HG02678 (cell line): ENCODE measurements around the gene PTH1R.
A peak's percentile ranks its signal among the peaks of the same experiment; 100 is the strongest.

Source experiments
- ATAC-seq: cut with Tn5 transposase; IDR thresholded peaks from one replicate; pipeline ENCODE4 v1.9.1; 2021; ENCODE audit warnings: mild to moderate bottlenecking, moderate library complexity; ENCODE audit not compliant: unreplicated experiment

PTH1R gene

DNA sequence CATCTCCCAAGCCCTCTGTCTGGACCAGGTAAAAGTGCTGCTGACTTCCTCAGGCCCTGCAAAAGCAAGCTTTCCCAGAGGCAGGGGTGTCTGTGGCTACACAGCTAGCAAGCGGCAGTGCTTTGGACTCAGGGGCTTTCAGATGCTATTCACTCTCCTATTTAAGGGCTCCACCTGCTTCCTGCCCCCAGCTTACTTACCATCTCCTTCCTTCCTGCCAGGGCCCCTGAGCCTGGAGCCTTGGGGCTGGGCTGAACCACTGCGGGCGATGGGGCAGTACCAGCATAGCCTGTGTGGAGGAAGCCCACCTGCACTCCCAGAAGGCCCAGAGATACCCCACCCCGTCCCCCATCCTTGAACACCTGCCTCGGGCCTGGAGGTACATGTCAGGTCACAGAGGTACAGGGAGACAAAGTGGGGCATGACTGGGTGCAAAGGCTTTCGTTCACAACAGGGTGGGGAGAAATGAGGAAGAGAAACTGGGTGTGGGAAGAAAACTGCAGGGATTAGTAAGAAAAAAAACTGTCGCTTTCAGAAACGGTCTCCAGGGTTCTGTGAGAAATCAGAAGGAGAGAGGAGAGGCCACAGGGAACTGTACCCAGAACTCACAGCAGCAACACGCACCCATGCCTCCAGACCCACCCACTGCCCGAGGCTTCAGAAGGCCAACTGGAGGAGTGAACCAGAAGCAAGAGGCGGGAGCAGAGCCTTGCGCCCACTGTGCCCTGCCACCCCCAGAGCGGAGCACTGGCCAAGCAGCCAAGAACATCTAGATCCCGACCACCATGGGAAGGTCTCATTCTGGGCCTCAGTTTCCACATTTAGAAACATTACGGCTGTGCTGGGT lies 49.6 kb downstream of the PTH1R start:
- ATAC-seq, result peak; percentile 60

DNA sequence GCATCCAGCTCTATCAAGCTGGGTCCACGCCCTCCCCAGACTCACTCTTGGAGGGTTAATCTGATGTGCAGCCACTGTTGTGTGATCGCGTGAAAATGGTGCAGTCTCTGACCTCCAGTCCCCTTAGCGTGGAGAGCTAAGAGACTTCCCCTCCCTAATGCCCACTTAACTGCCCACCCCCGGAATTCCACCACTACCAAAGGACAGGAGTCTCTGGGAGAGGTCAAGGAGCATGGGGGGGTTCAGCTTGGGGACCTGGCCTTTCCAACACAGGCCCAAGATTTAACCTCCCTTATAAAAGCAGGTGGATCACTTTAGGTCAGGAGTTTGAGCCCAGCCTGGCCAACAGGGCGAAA lies 50.2 kb downstream of the PTH1R start:
- ATAC-seq, result no peak

DNA sequence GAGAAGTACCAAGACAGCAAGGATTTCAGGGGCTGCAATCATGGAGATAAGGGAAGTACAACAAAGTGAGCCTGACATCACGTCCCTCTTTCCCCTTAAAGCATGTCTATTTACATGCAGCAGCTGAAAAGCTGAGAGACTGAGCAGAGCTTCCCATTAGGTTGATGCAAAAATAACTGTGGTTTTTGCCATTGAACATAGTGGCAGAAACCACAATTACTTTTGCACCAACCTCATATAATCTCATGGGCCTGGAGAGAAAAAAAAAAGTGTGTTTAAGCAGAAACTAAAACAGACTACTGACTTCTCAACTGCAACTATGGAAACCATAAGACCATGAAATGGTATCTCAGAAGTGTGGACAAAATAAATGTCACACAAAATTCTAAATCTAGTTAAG lies 50.8 kb downstream of the PTH1R start:
- ATAC-seq, result no peak

DNA sequence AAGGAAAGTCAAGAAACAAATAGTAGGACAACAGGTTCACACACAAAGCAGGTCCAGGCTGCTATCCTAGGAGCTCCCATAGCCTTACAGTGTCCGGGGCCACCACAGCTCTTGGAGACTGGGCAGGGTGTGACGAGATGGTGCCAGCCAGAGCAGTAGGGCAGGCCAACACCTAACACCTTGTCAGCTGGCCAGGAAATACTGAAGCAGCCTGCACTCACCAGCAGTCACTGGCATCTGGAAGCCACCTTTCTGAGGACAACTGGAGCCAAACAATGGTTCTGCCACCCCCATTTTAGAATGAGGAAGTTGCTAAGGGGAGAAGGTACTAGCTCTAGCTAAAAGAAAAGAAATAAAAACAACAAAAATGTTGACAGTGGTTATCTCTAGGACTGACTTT lies 51.8 kb downstream of the PTH1R start:
- no peak for ATAC-seq

DNA sequence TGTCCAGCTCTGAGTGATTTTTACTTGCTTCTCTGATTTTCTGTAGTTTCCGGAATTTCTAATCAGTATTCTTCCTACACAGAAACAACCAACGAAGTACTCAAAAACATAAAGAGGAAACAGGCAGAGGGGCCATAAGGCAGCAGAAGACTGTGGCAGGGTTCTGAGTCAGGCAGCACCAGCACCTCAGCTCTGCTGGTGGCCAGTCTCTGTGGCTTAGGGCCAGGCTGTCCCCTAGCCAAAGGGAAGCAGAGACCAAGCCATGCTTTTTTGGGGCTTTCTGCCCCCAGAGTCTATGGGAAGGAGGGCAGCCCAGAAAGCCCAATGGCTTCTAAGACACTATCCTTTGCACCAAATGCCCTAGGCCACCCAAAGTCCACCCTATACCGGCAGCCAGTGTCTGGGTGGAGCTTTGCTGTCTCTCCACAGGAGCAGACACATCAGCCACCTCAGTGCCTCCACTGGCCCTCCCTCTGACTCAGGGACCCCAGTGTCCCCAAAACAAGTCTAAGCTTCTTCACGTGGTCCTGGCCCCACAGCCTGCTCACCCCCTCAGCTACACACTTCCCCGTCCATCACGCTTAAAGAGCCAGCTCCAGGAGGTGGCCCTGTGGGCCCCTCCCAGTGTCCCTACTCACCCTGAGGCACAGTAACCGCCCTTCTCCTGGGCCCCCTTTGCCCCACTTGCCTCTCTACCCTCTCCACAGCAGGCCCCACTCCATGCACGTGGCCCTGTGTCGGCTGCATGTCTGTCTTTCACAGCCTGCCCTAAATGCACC lies 52.8 kb downstream of the PTH1R start:
- no peak for ATAC-seq

DNA sequence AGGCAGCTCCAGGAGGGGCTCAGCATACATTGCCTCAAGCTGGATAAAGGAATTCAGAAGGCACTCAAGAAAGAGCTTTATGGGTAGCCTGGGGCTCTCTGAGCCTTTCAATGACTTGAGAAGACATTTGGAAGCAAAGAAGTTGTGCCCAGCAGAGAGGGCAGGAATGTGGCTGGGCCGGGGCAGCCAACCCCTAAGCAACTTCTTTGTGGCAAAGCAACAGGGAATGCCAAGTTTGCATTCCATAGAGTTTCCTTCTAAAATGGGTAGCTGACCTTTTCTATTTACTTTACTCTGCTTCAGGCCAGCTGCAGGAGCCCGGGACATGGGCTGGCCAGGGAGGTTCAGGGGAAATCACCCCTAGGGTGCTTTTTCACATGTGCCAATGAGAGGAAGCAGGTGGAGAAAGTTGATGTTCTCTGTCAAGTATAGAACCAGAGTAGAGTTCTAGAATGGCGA lies 53.5 kb downstream of the PTH1R start:
- no peak for ATAC-seq

DNA sequence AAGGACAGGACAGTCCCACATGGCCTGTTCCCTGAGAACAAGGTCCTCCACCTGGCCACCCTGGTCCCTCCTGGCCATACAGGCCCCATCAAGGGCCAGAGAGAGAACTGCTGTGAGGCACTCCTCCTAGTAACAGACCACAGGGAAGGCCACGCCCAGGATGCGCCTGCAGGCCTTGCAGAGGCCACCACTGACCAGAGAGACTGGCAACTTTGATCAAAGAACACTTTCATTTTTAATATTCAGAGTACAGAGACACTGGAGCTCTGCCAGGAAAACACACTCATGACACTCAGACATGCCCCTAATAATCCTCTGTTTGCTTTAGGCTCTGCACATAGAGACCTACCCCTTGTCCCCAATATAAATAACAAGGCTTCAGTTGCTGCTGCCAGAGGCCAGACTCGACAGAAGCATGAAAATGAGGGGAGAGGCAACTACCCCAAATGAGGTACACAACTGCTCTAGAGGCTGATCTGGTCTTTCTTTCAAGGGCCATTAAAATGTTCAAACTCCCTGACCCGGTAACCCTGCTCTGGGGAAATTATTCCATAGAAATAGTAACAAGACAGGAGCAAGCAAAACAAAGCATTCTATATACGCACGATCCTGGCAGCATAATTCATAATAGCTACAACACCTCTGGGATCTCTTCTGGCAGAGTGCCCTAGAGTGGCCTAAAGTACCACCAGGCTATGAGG lies 54.3 kb downstream of the PTH1R start:
- ATAC-seq, result no peak

DNA sequence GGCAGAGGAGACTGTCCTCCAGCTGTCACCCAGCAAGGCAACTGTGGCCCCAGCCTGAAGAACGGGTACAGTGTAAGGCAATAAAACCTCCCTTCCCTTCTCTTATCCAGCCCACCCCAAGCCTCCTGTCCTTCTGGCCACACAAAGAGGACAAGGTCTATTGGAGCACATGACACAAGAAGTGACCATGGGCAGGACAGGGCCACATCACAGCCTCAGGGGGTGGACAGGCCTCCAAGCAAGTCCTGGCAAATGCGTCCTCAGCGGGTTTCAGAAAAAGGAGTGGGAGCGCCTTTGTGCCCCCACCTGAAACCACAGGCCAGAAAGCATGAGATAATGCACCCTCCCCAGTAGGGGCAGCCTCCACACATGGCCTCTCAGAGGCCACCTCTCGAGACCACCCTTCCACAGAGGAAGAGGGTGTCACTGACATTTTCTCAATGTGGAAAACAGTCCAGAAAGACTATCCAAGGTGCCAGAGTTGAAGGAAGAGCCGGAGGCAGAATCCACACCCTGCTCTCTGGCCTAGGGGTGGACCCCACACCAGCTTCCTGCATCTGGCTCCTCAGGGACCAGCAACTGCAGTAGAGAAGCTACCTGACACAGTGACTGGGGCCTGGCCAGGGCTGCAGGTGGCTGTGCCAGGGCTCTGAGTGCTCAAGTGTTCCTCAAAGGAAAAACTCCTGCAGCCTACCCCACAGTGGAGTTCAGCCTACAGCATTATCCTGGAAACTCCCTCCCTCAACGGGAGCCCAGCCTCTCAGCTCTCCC lies 55.1 kb downstream of the PTH1R start:
- no peak for ATAC-seq

DNA sequence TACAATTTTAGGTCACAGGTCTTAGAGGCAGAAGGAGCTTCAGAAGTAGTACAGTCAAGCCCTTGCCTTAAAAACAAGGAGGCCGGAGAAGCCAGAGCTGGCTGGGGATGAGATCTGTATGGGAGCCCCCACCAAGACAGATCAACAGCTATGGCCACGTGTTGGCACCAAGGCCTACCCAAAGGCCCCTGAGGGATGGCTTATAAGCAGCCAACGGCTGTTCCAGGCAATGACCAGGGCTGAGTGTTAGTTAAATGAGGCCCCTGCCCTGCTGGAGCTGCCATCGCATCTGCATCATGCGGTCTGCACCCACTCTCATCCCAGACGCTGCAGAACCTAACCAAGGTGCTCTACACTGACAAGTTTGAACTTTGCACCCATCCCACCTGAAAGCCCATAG lies 55.7 kb downstream of the PTH1R start:
- ATAC-seq, result no peak

DNA sequence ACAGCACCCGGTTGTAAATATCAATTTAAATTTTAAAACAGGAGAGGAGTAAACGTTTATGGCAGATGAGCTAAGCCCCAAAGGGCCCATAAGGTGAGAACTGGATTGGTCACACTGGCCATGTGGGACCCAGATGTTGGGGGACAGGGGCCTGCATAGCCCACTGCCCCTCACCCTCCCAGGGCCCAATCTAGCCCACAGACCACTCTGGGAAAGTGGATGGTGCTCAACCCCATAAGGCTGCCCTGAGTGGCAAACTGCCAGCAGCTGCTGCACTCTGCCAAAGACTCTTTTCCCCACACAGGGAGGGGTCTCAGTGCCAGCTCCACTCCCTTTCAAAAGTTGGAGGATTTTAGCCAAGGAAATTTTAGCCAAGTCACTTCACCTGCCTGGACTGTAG lies 56.6 kb downstream of the PTH1R start:
- ATAC-seq, result no peak

DNA sequence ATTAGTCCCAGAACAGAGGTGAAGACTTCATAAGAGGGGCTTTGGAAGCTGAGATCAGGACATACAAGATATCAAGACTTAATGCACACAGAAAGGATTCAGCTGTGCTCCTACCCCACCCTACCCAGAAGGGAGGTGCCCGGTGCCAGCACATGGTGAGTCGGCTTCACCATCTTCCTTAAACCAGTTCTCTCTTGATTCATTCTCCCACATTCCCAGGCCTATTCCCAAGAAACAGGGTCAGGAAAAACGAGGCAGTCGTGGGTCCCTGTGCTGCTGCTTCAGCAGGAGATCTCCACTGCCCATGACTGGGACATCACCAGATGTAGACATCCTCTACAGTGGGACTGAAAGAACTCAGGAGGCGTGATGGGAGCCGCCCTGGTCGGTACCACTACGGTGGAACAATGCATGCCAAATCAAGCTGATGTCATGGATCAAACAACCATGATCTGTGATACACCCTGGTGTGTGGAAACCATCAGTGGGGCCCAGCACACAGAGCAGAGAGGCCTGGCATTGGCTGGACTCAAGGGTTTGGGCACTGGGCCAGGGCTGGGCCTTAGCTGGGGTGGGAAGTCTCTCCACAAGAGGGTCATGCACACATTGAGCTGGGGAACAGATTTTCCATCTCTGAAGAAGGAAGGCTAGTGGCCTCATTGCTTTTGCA lies 57.1 kb downstream of the PTH1R start:
- ATAC-seq, result no peak

DNA sequence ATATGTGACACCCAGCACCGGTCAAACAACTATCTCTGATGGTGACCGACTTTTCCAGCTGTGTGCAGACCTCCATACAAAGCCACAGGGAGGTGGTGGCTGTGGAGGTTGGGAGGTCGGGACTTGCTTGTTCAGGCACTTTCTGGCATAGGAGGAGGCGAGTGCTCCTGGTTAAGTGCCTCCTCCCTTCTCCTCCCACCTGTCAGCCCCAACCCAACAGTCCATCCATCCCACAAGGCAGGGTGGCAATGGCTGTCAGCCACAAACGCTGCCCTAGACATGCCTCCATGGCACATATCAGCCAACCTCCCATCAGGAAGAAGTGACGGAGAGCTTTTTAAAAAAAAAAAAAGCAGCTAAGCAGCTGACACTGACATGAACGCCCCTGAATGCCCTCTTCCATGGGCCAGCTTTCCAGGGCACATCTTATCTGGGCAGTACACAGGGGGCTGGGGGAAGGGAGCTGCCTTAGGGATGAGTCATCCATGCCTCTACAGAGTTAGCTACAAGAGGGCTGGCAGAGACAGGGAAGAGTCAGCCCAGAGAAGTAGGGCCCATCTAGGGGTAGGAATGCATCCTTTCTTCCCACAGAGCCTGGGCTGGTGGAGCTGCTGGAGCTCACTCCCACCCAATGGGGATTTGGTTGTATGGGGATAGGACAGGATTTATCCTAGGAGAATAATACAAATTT lies 57.8 kb downstream of the PTH1R start:
- ATAC-seq, result no peak

DNA sequence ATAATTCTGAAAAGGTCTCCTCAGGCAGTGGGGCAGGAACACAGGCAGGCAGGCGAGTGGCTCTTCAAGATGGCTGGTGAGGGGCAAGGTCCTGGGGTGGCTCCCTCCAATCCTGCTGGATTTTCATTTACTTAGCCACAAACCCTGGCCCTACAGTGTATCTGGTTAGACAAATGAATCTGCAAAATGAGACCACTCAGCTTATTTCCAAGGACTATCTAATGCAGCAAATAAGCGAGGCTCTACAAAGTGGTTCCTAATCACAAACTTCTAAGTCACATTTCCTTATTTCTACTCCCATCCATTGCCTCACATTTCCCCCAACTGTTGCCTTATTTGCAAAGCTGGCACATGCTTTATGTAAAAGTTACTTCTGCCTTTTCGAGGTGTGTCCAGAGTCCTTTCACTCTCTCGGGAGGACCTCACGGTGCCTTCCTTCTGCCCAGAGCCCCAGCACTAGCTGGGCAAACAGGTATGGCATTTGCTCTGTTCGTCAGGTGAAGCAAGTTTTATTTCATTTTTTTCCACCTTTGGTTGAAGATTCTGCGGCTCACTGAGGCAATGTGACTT lies 58.6 kb downstream of the PTH1R start:
- ATAC-seq, result no peak

DNA sequence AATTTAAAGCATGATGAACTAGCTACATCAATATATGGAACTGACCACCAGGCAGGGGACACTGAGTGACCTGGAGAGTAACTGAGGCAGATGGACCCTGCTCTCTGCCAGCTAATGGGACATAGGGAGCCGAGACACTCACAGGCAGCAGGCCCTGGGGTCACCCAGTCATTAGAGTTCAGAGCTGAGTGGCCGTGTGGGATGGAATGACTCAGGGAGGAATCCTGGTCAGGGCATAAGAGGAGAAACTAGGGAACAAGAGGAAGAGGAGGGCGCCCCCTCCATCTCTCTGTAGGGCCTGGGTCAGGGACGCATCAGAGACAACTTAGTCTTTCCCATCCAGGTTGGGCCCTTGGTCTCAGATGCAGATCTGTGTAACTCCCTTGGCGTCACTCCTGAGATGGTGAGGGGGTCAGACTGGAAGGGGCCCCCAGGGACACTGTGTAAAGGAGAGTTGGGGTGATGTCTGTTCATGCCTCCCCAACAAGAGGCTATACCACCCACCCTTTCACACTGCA lies 59.3 kb downstream of the PTH1R start:
- ATAC-seq, result no peak

DNA sequence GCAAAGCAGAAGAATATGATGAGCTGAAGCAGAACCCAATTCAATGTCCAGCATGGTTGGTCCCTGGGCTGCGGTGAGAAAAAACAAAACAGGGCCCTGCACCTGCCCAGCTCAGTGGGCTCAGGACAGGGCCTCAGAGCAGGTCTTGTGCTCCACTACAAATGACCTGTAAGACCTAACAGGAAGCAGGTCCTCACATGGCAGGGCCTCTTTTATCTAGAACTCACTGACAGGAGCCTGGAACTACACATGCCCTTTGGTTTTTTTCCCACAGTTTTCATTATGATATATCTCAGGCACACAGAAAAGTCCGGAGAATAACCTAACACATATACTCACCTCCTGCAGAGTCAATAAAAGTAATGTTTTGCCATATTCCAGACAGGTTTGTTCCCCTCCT lies 60.6 kb downstream of the PTH1R start:
- ATAC-seq, result no peak

DNA sequence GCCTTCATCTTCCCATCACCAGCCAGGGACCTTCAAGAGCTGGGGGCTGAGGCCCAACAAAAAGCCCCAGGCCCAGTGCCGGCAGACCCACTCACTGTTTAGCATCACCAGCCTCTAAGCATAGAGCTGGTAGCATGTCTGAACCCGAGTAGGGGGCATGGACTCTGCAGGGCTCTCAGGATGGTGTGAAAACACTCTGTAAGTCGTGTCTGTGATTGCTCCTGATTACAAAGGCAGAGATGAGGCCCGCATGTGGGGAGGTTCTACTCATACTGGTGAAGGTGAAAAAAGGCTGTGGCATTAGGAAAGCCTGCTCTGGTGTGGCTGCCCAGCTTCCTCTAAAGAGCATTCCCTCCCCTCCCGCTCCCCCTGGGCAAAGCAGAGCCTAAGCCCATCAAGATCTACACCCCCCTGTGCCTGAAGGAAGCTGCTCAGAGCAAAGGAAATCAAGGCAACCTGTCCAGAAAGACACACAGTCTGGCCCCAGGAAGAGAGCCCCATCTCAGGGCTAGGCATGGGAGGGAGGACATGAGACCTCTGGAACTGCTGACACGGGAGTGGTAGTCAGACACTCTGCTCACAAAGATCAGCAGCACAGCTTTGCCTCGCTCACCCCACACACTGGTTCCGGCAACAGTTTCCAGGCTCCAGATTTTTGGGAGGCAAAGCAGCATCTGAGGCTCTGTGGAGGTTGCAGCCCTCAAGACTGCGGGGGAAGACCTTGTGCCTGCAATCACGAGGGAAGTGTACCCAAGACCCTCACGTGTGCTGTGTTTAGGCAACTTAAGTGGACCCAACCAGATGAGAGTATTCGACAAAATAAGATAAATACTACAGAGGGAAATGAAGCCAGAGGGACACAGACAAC lies 62.3 kb downstream of the PTH1R start:
- ATAC-seq, result no peak

DNA sequence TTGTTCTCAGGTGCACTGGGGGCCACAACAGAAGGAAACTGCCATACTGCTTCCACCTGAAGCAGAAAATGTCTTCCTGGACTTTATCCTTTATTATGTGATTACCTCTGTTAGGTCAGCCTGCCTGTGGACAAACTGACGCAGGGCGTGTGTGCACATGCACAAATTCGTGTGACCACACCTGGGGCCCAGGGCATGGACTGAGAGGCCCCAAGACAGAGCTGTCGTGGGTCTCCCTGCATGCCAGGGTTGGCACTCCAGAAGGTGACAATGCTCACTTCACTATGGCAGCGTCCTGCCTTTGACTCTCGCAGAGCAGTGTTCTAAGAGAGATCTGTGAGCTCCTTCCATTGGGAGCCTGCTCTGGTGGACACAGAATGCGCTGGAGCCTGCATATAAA lies 64.6 kb downstream of the PTH1R start:
- ATAC-seq, result no peak

DNA sequence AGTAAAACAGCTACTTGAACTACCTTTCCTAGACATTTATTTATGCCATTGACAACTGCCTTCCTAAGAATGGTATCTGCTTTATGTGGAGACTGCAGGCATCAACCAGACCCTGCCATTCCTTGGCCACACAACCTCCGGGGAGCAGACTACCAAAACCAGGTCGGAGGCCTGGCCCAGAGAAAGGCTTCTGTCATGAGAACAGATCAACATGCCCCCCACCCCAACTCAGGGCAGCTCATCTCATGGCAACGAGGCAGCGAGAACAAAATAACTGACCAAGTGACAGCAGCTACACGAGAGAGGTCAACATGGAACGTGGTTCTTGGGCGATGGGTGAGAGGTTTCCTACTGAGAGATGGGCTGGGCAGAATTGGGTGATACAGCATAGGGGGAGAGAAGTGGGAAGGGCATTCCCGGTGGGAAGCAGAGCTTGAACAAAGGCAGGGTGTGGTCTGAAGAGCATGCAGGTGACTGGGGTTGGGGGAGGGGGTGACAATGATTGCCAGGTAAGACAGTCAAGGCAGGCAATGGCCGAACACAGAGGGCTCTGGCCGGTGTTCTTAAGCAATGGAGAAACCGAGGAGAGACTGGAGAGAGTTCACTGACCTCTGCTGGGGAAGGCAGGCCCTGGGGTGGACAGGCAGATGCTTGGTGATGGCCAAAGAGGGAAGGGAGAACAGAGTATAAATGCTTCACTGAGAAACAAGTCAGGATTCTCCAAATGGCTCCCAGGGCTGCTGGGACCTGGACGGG lies 65.1 kb downstream of the PTH1R start:
- no peak for ATAC-seq
